Measurements from ENCODE around the gene SLC9A3.

Gene SLC9A3

GRCh38 chr5:538801-539468 is 14.7 kb upstream of the SLC9A3 start:
- Histone ChIP-seq H3K4me3 (ENCODE audit: control insufficient read depth in 1 of 7, extremely low read depth in 1 of 7, insufficient read depth in 4 of 7, low read depth in 2 of 7, low read length in 6 of 7) (no peak overlapping the region), H3K36me3 (ENCODE audit: control insufficient read depth in 4 of 4, insufficient read depth in 4 of 4, low read length in 3 of 4) (no peaks in the 10 kb centered on the region), H3K27ac (ENCODE audit: insufficient read depth in 1 of 2, low read depth in 1 of 2, low read length in 2 of 2, poor library complexity in 1 of 2, severe bottlenecking in 2 of 2) (no peak overlapping the region), H3K4me1 (ENCODE audit: control extremely low read depth in 1 of 4, control insufficient read depth in 4 of 4, insufficient read depth in 4 of 4, low read length in 3 of 4) (peaks cover 0 to 6% (median 5%) of the 10 kb centered on the region in 4 experiments), H3K27me3 (replicated peaks in 2 of 5; ENCODE audit: control insufficient read depth in 4 of 5, insufficient read depth in 5 of 5, low read length in 4 of 5) (peaks cover 0 to 74% (median 15%) of the 10 kb centered on the region in 5 experiments), H3K9me3 (ENCODE audit: control extremely low read depth in 1 of 5, control insufficient read depth in 4 of 5, insufficient read depth in 2 of 5, low read depth in 1 of 5, low read length in 4 of 5) (no peaks in the 10 kb centered on the region)
- POLR2A ChIA-PET: interaction anchor here (0.6 kb wide), 1 partner anchor 16 kb away, joined by 3 read pairs; no protein-coding TSS in a partner anchor
- no peak for DNase-seq
- WGBS (ENCODE audit: insufficient coverage): 84% methylated on average over 23 of the region's 27 CpGs
- CTCF ChIA-PET: interaction anchor here (1.5 kb wide), 1 partner anchor 13 kb away, joined by 4 read pairs; no protein-coding TSS in a partner anchor

GRCh38 chr5:538271-538771 is 14.1 kb upstream of the SLC9A3 start:
- H3K9me3 ChIP-seq (ENCODE audit: control extremely low read depth in 1 of 5, control insufficient read depth in 4 of 5, insufficient read depth in 2 of 5, low read depth in 1 of 5, low read length in 4 of 5): no peaks in the 10 kb centered on the region
- H3K4me1 ChIP-seq (ENCODE audit: control extremely low read depth in 1 of 4, control insufficient read depth in 4 of 4, insufficient read depth in 4 of 4, low read length in 3 of 4): no peaks in the 10 kb centered on the region
- H3K4me3 ChIP-seq (ENCODE audit: control insufficient read depth in 1 of 7, extremely low read depth in 1 of 7, insufficient read depth in 4 of 7, low read depth in 2 of 7, low read length in 6 of 7): no peak overlapping the region
- DNase-seq: no peak
- 98% methylated on average over 27 of the region's 27 CpGs for WGBS (ENCODE audit: insufficient coverage)
- CTCF ChIA-PET: no interaction called here
- H3K36me3 ChIP-seq (ENCODE audit: control insufficient read depth in 4 of 4, insufficient read depth in 4 of 4, low read length in 3 of 4): no peaks in the 10 kb centered on the region
- H3K27me3 ChIP-seq (replicated peaks in 2 of 5; ENCODE audit: control insufficient read depth in 4 of 5, insufficient read depth in 5 of 5, low read length in 4 of 5): peaks cover 0 to 80% (median 18%) of the 10 kb centered on the region in 5 experiments
- POLR2A ChIA-PET: no interaction called here
- no peak overlapping the region for H3K27ac ChIP-seq (ENCODE audit: insufficient read depth in 1 of 2, low read depth in 1 of 2, low read length in 2 of 2, poor library complexity in 1 of 2, severe bottlenecking in 2 of 2)

- H3K27me3 ChIP-seq (replicated peaks in 2 of 5; ENCODE audit: control insufficient read depth in 4 of 5, insufficient read depth in 5 of 5, low read length in 4 of 5): peaks cover 0 to 87% (median 22%) of the 10 kb centered on the region in 5 experiments
- WGBS (ENCODE audit: insufficient coverage): 92% methylated on average over 16 of the region's 16 CpGs
- no peaks in the 10 kb centered on the region for H3K36me3 ChIP-seq (ENCODE audit: control insufficient read depth in 4 of 4, insufficient read depth in 4 of 4, low read length in 3 of 4)
- no peaks in the 10 kb centered on the region for H3K9me3 ChIP-seq (ENCODE audit: control extremely low read depth in 1 of 5, control insufficient read depth in 4 of 5, insufficient read depth in 2 of 5, low read depth in 1 of 5, low read length in 4 of 5)
- no peak overlapping the region for H3K4me3 ChIP-seq (ENCODE audit: control insufficient read depth in 1 of 7, extremely low read depth in 1 of 7, insufficient read depth in 4 of 7, low read depth in 2 of 7, low read length in 6 of 7)
- DNase-seq: no peak
- no peaks in the 10 kb centered on the region for H3K4me1 ChIP-seq (ENCODE audit: control extremely low read depth in 1 of 4, control insufficient read depth in 4 of 4, insufficient read depth in 4 of 4, low read length in 3 of 4)
- no peak overlapping the region for H3K27ac ChIP-seq (ENCODE audit: insufficient read depth in 1 of 2, low read depth in 1 of 2, low read length in 2 of 2, poor library complexity in 1 of 2, severe bottlenecking in 2 of 2)
- CTCF ChIA-PET: no interaction called here
- POLR2A ChIA-PET: no interaction called here
Observed at GRCh38 chr5:537621-538071, 13.4 kb upstream of the SLC9A3 start.

GRCh38 chr5:537098-537497 is 12.8 kb upstream of the SLC9A3 start:
- ChIA-PET POLR2A (no interaction called here), CTCF (no interaction called here)
- H3K4me3 ChIP-seq (ENCODE audit: control insufficient read depth in 1 of 7, extremely low read depth in 1 of 7, insufficient read depth in 4 of 7, low read depth in 2 of 7, low read length in 6 of 7): no peak overlapping the region
- WGBS (ENCODE audit: insufficient coverage): 92% methylated on average over 19 of the region's 22 CpGs
- H3K27ac ChIP-seq (ENCODE audit: insufficient read depth in 1 of 2, low read depth in 1 of 2, low read length in 2 of 2, poor library complexity in 1 of 2, severe bottlenecking in 2 of 2): no peak overlapping the region
- no peaks in the 10 kb centered on the region for H3K4me1 ChIP-seq (ENCODE audit: control extremely low read depth in 1 of 4, control insufficient read depth in 4 of 4, insufficient read depth in 4 of 4, low read length in 3 of 4)
- no peak for DNase-seq
- no peaks in the 10 kb centered on the region for H3K36me3 ChIP-seq (ENCODE audit: control insufficient read depth in 4 of 4, insufficient read depth in 4 of 4, low read length in 3 of 4)
- H3K27me3 ChIP-seq (replicated peaks in 2 of 5; ENCODE audit: control insufficient read depth in 4 of 5, insufficient read depth in 5 of 5, low read length in 4 of 5): peaks cover 0 to 90% (median 23%) of the 10 kb centered on the region in 5 experiments
- no peaks in the 10 kb centered on the region for H3K9me3 ChIP-seq (ENCODE audit: control extremely low read depth in 1 of 5, control insufficient read depth in 4 of 5, insufficient read depth in 2 of 5, low read depth in 1 of 5, low read length in 4 of 5)

- Histone ChIP-seq H3K4me3 (ENCODE audit: control insufficient read depth in 1 of 7, extremely low read depth in 1 of 7, insufficient read depth in 4 of 7, low read depth in 2 of 7, low read length in 6 of 7) (no peak overlapping the region), H3K27ac (ENCODE audit: insufficient read depth in 1 of 2, low read depth in 1 of 2, low read length in 2 of 2, poor library complexity in 1 of 2, severe bottlenecking in 2 of 2) (no peak overlapping the region), H3K9me3 (ENCODE audit: control extremely low read depth in 1 of 5, control insufficient read depth in 4 of 5, insufficient read depth in 2 of 5, low read depth in 1 of 5, low read length in 4 of 5) (no peaks in the 10 kb centered on the region), H3K4me1 (ENCODE audit: control extremely low read depth in 1 of 4, control insufficient read depth in 4 of 4, insufficient read depth in 4 of 4, low read length in 3 of 4) (peaks cover 0 to 4% (median 2%) of the 10 kb centered on the region in 4 experiments), H3K27me3 (replicated peaks in 2 of 5; ENCODE audit: control insufficient read depth in 4 of 5, insufficient read depth in 5 of 5, low read length in 4 of 5) (peaks cover 0 to 91% (median 33%) of the 10 kb centered on the region in 5 experiments), H3K36me3 (ENCODE audit: control insufficient read depth in 4 of 4, insufficient read depth in 4 of 4, low read length in 3 of 4) (no peaks in the 10 kb centered on the region)
- WGBS (ENCODE audit: insufficient coverage): 67% methylated on average over 26 of the region's 27 CpGs
- CTCF ChIA-PET: no interaction called here
- POLR2A ChIA-PET: interaction anchor here (0.6 kb wide), 1 partner anchor 89 kb away, joined by 6 read pairs; no protein-coding TSS in a partner anchor
- DNase-seq: no peak
Observed at GRCh38 chr5:535846-536698, 11.8 kb upstream of the SLC9A3 start.

- no peak overlapping the region for H3K4me3 ChIP-seq (ENCODE audit: control insufficient read depth in 1 of 7, extremely low read depth in 1 of 7, insufficient read depth in 4 of 7, low read depth in 2 of 7, low read length in 6 of 7)
- no peak for DNase-seq
- H3K27me3 ChIP-seq (replicated peaks in 2 of 5; ENCODE audit: control insufficient read depth in 4 of 5, insufficient read depth in 5 of 5, low read length in 4 of 5): peaks cover 0 to 88% (median 34%) of the 10 kb centered on the region in 5 experiments
- no peak overlapping the region for H3K27ac ChIP-seq (ENCODE audit: insufficient read depth in 1 of 2, low read depth in 1 of 2, low read length in 2 of 2, poor library complexity in 1 of 2, severe bottlenecking in 2 of 2)
- H3K9me3 ChIP-seq (ENCODE audit: control extremely low read depth in 1 of 5, control insufficient read depth in 4 of 5, insufficient read depth in 2 of 5, low read depth in 1 of 5, low read length in 4 of 5): no peaks in the 10 kb centered on the region
- ChIA-PET POLR2A (no interaction called here), CTCF (interaction anchor here (1.1 kb wide), 1 partner anchor 18 kb away, joined by 3 read pairs; no protein-coding TSS in a partner anchor)
- 92% methylated on average over 32 of the region's 41 CpGs for WGBS (ENCODE audit: insufficient coverage)
- H3K4me1 ChIP-seq (ENCODE audit: control extremely low read depth in 1 of 4, control insufficient read depth in 4 of 4, insufficient read depth in 4 of 4, low read length in 3 of 4): peaks cover 2 to 15% (median 12%) of the 10 kb centered on the region in 4 experiments
- no peaks in the 10 kb centered on the region for H3K36me3 ChIP-seq (ENCODE audit: control insufficient read depth in 4 of 4, insufficient read depth in 4 of 4, low read length in 3 of 4)
Observed at GRCh38 chr5:534743-535671, 10.8 kb upstream of the SLC9A3 start.
